ENCODE data around the gene AXIN2.

GRCh38 chr17:65599650-65600049 lies 38.2 kb upstream of the AXIN2 start:
- TF ChIP-seq REST (IDR thresholded peaks at IDR 0.05; ENCODE audit: borderline replicate concordance) = no peak
- no peak for TF ChIP-seq CTCF (IDR thresholded peaks at IDR 0.05; ENCODE audit: poor library complexity, severe bottlenecking)
- TF ChIP-seq RAD21 (conservative IDR thresholded peaks at IDR 0.05) = no peak
- peak; percentile 80 for TF ChIP-seq POLR2AphosphoS5 (IDR thresholded peaks at IDR 0.05)
- peak; percentile 90 for TF ChIP-seq EP300 (conservative IDR thresholded peaks at IDR 0.05; ENCODE audit: poor library complexity, severe bottlenecking)
- TF ChIP-seq EZH2 (IDR thresholded peaks at IDR 0.05; ENCODE audit: borderline replicate concordance, insufficient read depth, low read length, poor library complexity, severe bottlenecking) = no peak
- no peak for TF ChIP-seq TAF1 (IDR thresholded peaks at IDR 0.05; ENCODE audit: low read depth)
